Forelimb muscle (tissue), 1 donor: ENCODE results near the gene NAPB. TPM values are rescaled to one million over a fixed set of nuclear protein-coding genes. Genes with fewer than 3 reads are reported as not detected.
"Not testable (repeated sequence)": the region's sequence is repeated elsewhere in the genome, so short reads cannot be mapped to it uniquely, and the experiment has no call there.

ENCODE experiments used
- DNase-seq: peaks from one replicate; pipeline ENCODE4 v3.0.0-alpha.2; 2013; ENCODE audit warnings: low read depth
- polyA plus RNA-seq: library from polyadenylated mRNA; unstranded; fragments of 120-200 nt; gene quantifications from one replicate; pipeline ENCODE4 v1.2.1, GENCODE V29; 2013; ENCODE audit not compliant: insufficient read length

NAPB gene
- polyA plus RNA-seq, 1 donor = 7.3 TPM

DNA sequence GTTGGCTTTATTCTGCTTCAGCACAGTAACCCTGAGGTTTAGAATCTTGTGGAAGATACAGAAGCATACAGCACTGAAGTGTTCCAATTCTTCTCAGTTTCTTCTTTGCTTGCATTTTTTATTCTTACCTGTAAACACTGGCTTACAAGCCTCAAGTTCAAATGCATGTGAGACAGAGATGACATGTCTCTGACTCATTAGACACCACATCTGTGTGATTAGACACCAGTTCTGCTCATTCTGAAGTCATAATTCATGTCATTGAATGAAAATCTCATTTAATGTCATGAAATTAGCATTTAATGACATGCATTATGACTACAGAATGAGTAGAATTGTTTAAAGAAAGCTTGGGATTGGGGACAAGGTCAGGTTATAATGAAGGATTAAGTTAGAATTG, 53.5 kb downstream of the NAPB start:
- DNase-seq = no peak

DNA sequence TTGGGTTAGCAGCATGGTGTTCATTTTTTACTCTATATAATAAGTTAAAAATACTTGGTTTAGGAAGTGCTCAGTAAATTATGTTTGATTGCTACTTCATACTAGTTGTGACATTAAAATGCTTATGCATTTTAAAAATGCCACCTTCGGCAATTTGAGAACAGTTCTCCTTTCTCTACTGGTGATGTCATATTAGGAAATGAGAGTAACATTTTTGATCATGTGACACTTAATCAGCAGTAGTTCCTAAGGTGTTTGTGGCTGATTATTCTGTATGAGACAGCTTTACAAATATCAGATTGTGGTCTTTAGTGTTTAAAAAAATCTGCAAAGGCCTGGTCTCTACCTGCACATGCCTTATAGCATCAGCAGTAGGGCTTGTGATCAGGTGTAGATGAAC, 54.9 kb downstream of the NAPB start:
- DNase-seq = no peak

DNA sequence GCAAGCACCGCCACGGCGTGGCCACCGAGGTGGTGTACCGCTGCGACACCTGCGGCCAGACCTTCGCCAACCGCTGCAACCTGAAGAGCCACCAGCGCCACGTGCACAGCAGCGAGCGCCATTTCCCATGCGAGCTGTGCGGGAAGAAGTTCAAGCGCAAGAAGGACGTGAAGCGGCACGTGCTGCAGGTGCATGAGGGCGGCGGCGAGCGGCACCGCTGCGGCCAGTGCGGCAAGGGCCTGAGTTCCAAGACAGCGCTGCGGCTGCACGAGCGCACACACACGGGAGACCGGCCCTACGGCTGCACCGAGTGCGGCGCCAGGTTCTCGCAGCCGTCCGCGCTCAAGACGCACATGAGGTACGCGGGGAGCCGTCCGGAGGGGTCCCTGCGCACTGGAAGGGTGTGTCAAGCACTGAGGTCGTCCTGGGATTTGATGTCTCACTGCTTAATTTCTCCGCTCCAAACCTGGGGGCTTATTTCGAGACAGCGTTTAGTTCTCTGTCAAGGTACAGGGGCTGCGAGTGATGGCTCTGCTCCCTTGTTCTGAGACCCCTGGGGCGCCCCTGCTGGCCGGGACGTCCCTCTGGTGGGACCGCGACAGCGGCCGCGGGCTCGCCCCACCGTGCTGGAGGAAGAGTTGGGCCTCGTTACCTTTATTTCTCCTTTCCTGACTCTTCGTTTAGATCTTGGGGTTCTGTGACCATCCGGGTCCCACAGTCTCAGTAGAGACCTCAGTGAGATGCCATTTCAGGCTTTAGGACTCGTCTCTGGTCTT, 55.7 kb downstream of the NAPB start:
- no peak for DNase-seq

DNA sequence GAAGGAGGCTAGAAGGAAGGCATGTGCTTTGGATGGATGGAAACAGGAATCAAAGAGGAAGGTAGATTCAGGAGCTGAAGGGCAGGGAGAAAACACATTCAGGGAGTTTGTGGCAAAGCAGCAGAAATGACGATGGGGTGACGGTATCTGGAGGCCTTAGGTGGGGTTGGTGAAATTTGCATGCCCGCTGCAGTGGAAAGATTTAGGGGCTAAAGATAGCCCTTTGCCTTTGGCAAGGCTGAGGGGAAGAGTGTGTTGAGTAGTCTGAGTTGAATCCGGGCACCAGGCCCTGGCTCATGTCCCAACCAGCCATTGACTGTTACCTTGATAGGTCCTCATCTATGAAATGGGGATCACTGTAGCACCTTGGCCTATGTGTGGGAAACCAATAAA, 58.0 kb downstream of the NAPB start:
- no peak for DNase-seq

DNA sequence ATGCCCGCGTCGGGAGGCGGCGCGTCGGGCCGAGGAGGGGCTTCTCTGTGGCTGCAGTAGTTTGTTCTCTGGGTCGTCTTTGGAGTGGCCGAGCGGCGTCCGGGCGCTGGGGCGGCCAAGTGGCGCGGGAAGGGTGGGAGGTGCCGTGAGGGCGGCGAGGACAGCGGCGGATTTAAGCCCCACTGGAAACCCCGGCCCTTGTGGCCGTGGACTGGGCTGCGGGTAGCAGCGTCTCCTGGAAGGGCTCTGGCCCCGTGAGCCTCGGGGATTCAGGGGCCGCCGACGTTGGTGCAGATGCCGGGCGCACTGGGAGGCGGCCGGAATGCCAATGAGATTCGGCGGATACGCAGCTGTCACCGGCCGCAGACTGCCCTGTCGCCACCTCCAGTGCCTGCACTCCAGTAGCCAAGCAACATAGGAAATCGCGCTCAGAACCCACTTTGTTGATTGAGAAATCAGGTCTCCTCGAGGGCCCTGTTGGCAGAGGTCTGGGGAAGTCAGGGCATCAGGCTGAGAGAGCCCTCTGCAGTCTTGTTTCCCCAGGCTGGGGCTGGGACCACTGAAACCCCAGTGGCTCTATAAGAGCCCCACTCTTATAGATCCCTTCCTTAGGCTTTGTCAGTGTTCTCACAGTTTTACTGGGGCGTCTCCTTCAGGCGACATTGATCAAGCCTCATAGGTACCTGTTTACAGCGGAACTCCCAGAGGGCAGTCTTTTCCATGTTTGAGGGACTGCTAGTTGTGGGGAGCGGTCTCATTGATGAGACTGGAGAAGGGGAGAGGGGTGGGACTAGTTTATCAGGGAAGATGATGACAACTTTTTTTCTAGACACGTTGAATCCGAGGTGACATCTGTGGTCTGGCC, 58.7 kb downstream of the NAPB start:
- DNase-seq = no peak

DNA sequence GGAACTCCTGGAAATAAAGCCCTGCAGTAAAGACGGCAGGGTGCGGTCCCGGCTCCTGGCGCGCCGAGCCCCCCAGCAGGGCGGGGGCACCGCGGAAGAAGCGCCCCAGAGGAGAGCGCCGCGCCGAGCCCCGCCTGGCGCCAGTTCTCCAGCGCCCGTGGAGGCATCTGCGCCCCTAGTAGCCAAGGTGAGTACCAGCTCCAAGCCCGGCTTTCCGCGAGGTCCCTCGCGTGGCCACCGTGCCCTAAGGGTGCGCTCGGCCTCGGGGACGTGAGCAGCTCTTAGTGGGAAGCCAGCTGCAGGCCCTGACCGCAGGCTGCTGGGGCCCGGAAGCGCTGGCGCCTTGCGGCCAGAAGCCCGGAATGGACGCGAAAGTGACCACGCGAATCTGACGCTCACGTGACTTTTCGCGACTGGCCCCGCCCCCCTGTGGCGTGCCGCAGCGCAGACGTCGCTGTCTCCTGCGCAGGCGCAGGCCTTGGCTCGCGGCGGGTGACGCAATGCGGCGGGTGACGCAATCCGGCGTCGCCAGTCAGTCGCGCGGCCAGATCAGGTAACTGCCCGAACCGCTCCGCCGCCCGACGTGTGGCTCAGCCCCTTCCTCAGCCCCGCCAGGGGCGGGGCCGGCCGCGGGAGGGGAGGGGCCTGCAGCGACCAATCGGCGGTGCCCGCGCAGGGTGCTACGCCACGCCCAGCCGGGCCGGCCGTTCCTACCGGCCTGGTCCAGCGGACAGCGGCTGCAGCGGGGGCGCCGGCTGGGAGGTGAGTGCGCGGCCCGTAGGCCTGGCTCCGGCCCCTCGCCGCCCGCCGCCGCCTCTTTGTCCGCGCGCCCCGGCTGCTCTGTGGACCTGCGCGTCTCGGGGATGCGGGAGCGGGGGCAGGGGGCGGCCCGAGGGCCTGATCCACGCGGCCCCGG, 59.6 kb downstream of the NAPB start, which contains the start of gene GZF1:
GZF1 (plus strand) TSS at position 707 of the 916 bp plus-strand sequence. CDS start 2,202 bp downstream, outside the sequence.
- peak; percentile 92 for DNase-seq

DNA sequence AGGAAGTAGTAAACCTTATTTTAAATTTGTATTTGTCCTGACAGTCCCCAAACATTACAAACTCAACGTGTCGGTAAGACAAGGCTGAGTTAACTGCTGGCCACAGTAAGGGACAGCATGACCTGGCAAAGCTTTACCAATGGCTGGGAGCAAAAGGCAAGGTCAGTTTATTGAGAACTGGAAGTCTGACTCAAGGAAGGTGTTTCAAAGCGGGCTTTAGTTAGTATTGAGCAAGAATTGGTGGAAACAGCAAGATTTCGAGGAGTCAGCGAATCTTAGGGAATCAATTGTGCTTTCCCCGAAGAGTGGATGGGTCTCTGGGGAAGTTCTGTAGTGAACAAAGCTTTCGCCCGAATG, 60.2 kb downstream of the NAPB start:
- no peak for DNase-seq

DNA sequence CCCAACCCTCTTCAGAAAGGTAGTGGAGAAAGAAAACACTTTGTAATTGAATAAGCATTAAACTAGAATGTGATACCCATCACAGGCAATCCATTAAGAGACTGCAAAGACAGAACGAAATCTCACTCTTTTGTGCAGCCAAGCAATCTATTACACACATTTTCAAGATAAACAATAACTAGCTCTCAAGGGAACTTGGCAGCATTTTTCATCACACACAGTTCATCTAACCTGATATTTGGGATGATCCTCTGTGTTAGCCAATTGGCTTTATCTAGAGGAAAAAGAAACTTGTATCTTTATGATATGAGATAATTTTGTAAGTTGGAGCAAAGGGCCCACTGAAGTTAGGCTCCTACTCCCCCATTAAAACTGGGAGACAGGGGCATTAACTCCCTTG, 60.8 kb downstream of the NAPB start:
- no peak for DNase-seq

DNA sequence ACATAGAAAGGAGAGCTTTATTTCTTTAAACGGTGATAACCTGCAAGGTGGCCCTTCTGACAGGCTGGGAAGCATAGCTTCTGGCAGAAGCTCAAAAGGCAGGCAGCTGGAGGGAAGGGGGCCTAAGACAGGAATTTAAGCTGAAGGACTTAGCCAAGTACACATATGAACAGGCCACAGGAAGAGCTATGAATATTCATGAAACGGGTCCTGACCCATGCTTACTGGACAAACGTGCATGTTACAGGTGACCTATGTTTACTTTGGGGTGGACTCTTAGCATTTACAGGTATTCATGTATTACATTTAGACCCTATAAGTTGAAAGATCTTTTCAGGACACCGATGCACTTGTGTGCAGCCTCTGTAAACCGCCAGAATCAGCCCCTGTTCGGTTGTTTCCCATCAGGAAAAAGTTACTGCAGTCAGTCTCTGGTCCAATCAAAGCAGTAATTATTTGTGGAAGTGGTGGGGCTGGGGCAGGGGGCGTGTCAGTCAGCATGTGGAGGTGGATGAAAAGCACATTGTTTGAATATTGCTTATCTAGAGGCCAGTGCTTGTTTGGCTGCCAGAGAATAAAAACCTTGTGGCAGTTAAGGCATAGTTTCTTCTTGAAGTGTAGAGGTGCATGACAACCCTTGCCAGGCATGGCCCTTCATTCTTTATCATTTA, 62.2 kb downstream of the NAPB start:
- DNase-seq = no peak

DNA sequence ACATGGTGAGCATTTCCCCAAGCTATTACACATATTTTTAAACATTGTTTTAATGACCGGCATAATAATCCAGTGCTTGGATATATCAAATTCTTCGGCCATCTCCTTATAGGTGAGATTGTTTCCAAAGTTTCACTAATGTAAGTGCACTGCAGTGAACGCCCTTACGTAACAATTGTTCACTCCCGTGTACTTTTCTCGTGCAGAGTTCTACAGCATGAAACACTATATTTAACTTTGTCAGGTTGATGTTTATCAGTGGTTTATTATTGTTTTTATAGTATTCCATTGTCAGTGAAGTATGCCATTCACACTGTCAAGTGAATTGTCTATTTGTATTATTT, 62.8 kb downstream of the NAPB start:
- DNase-seq = no peak

DNA sequence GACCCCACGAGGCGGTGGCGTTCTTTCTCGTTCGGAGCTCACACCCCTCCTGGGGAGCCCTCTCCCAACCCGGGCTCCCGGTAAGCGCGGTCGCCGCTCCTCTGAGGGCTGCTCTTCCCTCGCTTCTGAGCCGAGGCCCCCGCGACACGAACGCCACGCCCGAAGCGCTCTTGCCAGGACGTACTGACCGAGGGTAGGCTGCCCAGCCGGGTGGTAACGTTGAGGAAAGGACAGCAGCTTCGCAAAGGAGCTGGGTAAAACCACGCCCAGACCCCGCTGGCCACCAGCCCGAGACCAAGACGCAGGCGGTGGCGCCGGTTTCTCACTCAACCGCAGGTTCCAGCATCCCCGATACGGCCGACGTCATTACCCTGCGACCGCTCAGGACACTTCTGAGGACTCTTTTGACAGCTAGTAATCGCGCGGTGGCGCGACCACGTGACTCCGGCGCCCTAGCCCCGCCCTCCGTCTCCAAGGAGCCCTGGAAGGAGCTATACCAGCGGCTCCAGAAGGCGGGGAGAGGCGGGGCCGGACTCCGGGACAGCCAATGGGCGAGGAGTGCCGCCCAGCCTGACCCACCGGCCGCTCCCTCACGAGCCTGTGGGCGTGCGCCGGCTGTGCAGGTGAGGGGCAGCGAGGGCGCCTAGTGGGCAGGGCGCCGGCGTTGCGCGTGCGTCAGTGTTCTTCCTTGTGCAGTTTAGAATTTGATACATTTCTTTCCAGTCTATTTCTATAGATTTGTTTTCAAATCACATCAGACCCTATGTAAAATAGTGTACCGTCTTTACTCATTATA, 63.3 kb downstream of the NAPB start:
- DNase-seq = peak; percentile 96

DNA sequence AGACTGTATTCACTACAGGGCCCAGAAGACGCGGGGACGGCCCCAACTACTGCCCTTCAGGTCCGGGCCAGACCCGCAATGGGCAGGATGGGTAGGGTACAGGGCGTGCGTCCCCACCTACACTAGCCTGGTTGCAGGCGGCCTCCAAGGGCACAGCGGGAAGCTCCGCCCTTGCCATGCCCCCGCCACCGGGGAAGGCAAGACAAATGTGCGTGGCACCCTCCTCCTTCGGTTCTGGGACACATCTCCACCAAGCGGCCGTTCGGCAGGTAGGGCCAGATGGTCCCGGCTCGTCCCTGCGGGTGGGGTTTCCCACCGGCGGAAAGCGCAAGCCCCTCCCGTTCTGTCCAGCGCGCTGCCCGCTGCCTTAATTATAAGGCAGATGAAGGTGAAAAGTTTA, 65.1 kb downstream of the NAPB start:
- DNase-seq = no peak

DNA sequence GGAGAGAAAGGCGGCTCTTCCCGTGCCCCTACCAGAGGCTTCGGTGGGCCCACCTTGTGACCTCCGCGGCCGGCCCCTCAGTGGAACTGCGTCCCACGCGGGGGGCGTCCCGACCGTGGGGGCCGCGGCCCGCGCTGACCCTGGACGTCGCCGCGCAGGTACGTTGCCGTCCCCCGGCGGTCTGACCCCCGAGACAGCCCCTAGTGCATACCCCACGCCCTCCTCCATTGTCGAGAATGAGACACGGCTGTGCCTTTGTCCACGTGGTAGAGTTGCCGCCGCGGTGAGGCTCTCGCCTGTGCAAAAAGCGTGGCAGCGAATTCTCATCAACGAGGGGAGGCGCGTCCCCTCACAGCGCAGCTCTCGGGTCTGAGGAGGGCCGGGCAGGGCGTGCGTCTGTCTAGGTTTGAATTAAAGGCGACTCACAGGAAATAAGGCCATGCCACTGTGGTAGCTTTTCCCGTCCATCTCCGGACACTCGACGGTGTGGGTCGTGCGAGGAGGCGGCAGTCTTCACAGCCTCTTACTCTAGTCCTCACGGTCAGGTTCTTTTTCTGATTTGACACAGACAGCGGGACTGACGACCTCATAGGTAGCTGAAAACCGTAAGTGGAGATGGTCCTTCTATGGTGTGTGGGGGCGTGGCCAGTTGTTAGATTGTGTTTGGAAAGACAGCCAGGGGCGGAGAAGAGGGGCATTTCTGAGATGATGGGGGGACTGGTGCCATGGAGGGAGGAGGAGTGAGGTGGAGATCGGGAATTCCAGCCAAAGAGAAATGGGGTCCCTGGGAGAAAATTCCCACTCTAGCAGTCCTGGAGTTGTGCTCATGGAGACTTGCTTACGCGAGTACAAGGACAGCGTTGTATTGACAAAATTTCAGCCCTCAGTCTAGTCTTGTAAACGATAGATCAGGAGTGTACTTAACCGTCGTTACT, 70.1 kb downstream of the NAPB start:
- no peak for DNase-seq

DNA sequence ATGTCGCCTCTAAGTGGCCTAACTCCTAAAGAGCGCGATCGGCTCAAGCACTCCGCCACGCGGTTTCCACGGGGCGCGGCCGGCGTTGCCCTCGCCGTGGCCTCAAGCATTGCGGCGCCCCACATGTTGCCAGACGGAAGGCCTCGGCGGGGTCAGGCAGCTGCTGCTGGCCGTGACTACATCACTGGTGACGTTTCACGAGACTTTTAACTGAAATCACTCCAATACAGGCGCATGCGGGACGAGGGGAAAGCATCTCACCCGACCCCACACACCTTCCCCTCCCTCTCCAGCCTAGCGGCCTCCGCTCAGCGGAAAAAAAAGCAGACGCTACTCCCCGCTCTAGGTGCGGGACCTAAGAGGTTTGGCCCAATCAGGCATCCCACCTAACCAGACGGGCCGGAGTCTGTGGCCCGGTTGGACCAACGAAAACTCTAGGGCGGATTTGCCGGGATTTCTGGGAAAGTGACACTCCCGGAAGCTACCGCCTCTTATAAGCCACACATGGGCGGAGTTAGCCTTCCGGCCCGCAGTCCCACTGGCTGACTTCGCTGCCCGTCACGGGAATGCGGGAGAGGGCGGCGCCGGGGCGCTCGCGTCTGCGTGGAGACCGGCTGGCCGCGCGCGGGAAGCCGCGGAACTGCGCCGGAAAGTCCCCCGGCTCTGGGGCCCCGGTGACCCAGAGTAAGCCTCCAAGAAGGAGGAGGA, 70.9 kb downstream of the NAPB start, which contains the start of gene NXT1:
NXT1 (plus strand) TSS at position 596 of the 708 bp plus-strand sequence. CDS start 3,251 bp downstream, outside the sequence.
- DNase-seq = peak; percentile 98

DNA sequence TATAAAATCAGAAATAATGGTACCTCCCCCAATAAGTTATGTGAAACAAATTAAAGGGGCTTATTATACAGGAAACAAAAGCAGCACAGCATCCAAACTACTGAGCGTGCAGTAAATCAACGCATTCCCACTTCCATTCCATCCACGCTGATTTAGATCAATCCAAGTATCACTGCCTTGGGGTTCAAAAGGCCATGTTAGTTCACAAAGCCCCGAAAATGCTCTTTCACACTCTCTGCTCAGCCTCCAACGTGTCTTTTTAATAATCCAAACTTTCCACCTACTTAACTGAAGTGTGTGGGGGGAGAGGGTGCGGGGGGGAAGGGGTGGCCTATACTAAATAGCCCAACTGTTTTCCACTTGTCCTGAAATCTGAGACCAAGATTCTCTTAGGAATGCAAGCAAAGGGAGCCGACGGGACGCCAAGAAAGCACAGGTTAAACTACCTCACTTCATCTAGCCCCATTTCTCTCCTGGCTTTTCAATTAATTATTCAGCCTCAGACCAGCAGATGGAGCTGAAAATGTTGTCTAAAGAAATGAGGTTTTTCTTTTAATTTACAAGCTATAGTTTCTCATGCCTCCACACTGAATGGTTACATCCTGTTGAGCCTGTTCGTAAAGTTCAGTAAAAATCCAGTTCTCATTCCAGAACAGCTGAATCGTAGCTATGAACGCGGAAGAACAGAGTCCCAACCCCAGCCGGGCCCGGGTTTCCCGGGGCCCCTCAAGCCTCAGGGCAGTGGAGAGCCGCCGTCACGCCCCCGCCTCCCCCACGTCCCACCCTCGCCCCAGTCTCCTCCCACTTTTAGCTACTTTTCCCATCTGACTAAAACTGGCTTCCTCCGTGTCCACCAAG, 71.7 kb downstream of the NAPB start:
- DNase-seq = peak; percentile 62

DNA sequence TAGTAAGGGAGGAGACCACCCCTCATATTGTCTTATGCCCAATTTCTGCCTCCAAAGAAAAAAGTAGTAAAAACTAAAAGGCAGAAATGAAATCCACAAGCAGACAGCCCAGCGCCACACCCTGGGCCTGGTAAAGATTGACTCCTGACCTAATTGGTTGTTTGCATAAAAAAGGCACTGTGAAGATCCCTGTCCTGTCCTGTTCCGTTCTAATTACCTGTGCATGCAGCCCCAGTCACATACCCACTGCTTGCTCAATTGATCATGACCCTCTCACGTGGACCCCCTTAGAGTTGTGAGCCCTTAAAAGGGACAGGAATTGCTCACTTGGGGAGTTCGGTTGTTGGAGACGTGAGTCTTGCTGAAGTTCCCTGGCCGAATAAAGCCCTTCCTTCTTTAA, 72.8 kb downstream of the NAPB start:
- DNase-seq = not testable (repeated sequence)

DNA sequence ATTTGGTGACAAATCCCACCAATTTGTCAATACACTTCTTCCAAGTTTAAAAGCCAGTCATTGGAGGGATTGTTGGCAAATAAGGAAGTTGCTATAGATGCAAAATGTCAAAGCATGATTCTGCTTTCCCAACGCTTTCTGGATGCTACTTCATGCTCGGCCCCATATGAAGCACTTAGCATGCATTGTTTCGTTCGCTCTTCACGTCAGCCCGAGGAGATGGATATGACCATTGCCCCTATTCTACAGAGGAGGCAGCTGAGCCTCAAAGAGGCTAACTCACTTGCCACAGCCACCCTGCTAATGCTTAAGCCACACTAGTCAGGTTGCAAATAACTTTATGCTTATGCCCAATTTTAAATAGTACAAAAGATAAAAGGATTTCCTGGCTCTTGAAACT, 73.5 kb downstream of the NAPB start:
- DNase-seq = no peak

DNA sequence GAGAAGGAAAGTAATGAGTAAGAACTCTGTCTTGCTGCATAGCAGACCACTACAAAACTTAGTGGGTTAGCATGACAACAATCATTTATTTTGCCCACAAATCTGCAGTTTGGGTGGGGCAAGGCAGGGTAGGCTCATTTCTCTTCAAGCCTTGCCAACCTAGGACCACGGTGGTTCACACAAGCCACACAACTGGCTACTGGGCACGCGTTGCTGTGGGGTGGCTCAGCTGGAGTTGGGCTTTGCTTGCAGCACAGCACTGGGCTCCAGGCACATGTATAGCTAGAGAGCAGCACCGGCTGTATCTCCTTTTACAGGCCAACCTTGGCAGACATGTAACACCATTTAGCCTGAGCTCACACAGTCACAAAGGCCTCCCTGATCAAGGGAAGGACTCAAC, 75.3 kb downstream of the NAPB start:
- DNase-seq = no peak
